ENCODE results near the gene ACKR4.

GRCh38 chr3:132568422-132568821 lies 28.6 kb upstream of the ACKR4 start:
- TF ChIP-seq FOXM1 (IDR thresholded peaks at IDR 0.05; ENCODE audit: borderline replicate concordance) (no peak), ZNF384 (IDR thresholded peaks at IDR 0.05) (no peak), BHLHE40 (IDR thresholded peaks at IDR 0.05; ENCODE audit: borderline replicate concordance) (no peak), HDGF (IDR thresholded peaks at IDR 0.05; ENCODE audit: borderline replicate concordance) (no peak), L3MBTL2 (conservative IDR thresholded peaks at IDR 0.05) (no peak), ELF4 (IDR thresholded peaks at IDR 0.05) (no peak), SP1 (IDR thresholded peaks at IDR 0.05) (no peak), FOXA1 (IDR thresholded peaks at IDR 0.05) (no peak), TARDBP (IDR thresholded peaks at IDR 0.05) (no peak), SUZ12 (IDR thresholded peaks at IDR 0.05) (no peak), LEF1 (IDR thresholded peaks at IDR 0.05; ENCODE audit: borderline replicate concordance) (no peak), CTBP1 (IDR thresholded peaks at IDR 0.05; ENCODE audit: borderline replicate concordance) (no peak), FOXK2 (IDR thresholded peaks at IDR 0.05) (no peak)
